Effector memory CD4-positive, alpha-beta T cell (primary cell): ENCODE results near the gene KIFBP.
A peak's percentile ranks its signal among the peaks of the same experiment; 100 is the strongest.

ENCODE experiments used
- DNase-seq, 3 donors: peaks; one replicate each; pipeline ENCODE4 v3.0.0-alpha.2; 2020
- H3K27ac ChIP-seq: 2 replicates; pipeline ENCODE4 v1.7.0; 2013; ENCODE audit warnings: mild to moderate bottlenecking, low read length, moderate library complexity; ENCODE audit not compliant: insufficient read depth, poor library complexity, severe bottlenecking
- H3K27me3 ChIP-seq: replicated peaks from 2 replicates; pipeline ENCODE4 v1.7.0; 2013; ENCODE audit warnings: mild to moderate bottlenecking, low read length; ENCODE audit not compliant: insufficient read depth, control insufficient read depth, poor library complexity, severe bottlenecking
- H3K36me3 ChIP-seq: 2 replicates; pipeline ENCODE4 v1.7.0; 2013; ENCODE audit warnings: mild to moderate bottlenecking, low read length, moderate library complexity; ENCODE audit not compliant: control insufficient read depth, insufficient read depth
- H3K4me1 ChIP-seq: 2 replicates; pipeline ENCODE4 v1.7.0; 2013; ENCODE audit warnings: low read length, mild to moderate bottlenecking; ENCODE audit not compliant: control insufficient read depth, insufficient read depth, poor library complexity, severe bottlenecking
- H3K4me3 ChIP-seq: 2 replicates; pipeline ENCODE4 v1.7.0; 2013; ENCODE audit warnings: low read length, low read depth, mild to moderate bottlenecking; ENCODE audit not compliant: insufficient read depth, poor library complexity, severe bottlenecking
- H3K9me3 ChIP-seq: 2 replicates; pipeline ENCODE4 v1.7.0; 2013; ENCODE audit warnings: mild to moderate bottlenecking, low read length, moderate library complexity; ENCODE audit not compliant: control insufficient read depth

The KIFBP gene

GRCh38 chr10:69057261-69057950 is 68.8 kb downstream of the KIFBP start:
- no peaks in the 10 kb centered on the region for H3K36me3 ChIP-seq
- no peak overlapping the region for H3K4me3 ChIP-seq
- H3K27me3 ChIP-seq, result no peaks in the 10 kb centered on the region
- H3K9me3 ChIP-seq, result no peaks in the 10 kb centered on the region
- peaks cover 19% of the 10 kb centered on the region for H3K4me1 ChIP-seq
- no peak overlapping the region for H3K27ac ChIP-seq
- no peak for DNase-seq

GRCh38 chr10:69057951-69058297 is 69.3 kb downstream of the KIFBP start:
- no peak overlapping the region for H3K4me3 ChIP-seq
- no peaks in the 10 kb centered on the region for H3K36me3 ChIP-seq
- H3K9me3 ChIP-seq, result no peaks in the 10 kb centered on the region
- H3K27me3 ChIP-seq, result no peaks in the 10 kb centered on the region
- DNase-seq, result no peak
- peaks cover 19% of the 10 kb centered on the region for H3K4me1 ChIP-seq
- no peak overlapping the region for H3K27ac ChIP-seq

- Histone ChIP-seq H3K4me3 (no peak overlapping the region), H3K4me1 (peaks cover 19% of the 10 kb centered on the region), H3K27ac (no peak overlapping the region), H3K36me3 (no peaks in the 10 kb centered on the region), H3K27me3 (no peaks in the 10 kb centered on the region), H3K9me3 (no peaks in the 10 kb centered on the region)
- no peak for DNase-seq
These were observed 71.7 kb downstream of the KIFBP start for GRCh38 chr10:69060127-69060798.

- Histone ChIP-seq H3K27ac (peak overlapping the region; percentile 43), H3K9me3 (no peaks in the 10 kb centered on the region), H3K4me3 (peak overlapping the region; percentile 43), H3K36me3 (no peaks in the 10 kb centered on the region), H3K4me1 (peaks cover 19% of the 10 kb centered on the region), H3K27me3 (no peaks in the 10 kb centered on the region)
- no peak for DNase-seq
These were observed 72.9 kb downstream of the KIFBP start for GRCh38 chr10:69061305-69062161.

- peaks cover 11% of the 10 kb centered on the region for H3K4me1 ChIP-seq
- no peaks in the 10 kb centered on the region for H3K27me3 ChIP-seq
- DNase-seq, result no peak
- H3K27ac ChIP-seq, result no peak overlapping the region
- no peaks in the 10 kb centered on the region for H3K9me3 ChIP-seq
- no peak overlapping the region for H3K4me3 ChIP-seq
- H3K36me3 ChIP-seq, result no peaks in the 10 kb centered on the region
These were observed 74.3 kb downstream of the KIFBP start for GRCh38 chr10:69062901-69063300.

- Histone ChIP-seq H3K4me1 (peaks cover 11% of the 10 kb centered on the region), H3K27ac (no peak overlapping the region), H3K27me3 (no peaks in the 10 kb centered on the region), H3K4me3 (no peak overlapping the region), H3K36me3 (no peaks in the 10 kb centered on the region), H3K9me3 (no peaks in the 10 kb centered on the region)
- no peak for DNase-seq
These were observed 76.2 kb downstream of the KIFBP start for GRCh38 chr10:69064762-69065328.

- Histone ChIP-seq H3K4me3 (no peak overlapping the region), H3K36me3 (no peaks in the 10 kb centered on the region), H3K27ac (no peak overlapping the region), H3K9me3 (no peaks in the 10 kb centered on the region), H3K27me3 (no peaks in the 10 kb centered on the region), H3K4me1 (peaks cover 11% of the 10 kb centered on the region)
- DNase-seq, result no peak
These were observed 77.1 kb downstream of the KIFBP start for GRCh38 chr10:69065406-69066361.
